HUES48 (cell line): ENCODE results near the gene PSMD6.

Experiments used
- H3K27ac ChIP-seq: one replicate; pipeline ENCODE4 v1.7.0; 2013; ENCODE audit warnings: low read depth, low read length, inconsistent platforms
- H3K27me3 ChIP-seq: 2 replicates; pipeline ENCODE4 v1.6.1; 2013; ENCODE audit warnings: mild to moderate bottlenecking, low read length; ENCODE audit not compliant: control insufficient read depth, insufficient read depth
- H3K36me3 ChIP-seq: 2 replicates; pipeline ENCODE4 v1.6.1; 2013; ENCODE audit warnings: low read length; ENCODE audit not compliant: control insufficient read depth, insufficient read depth
- H3K4me1 ChIP-seq: 2 replicates; pipeline ENCODE4 v1.6.1; 2013; ENCODE audit warnings: mild to moderate bottlenecking, low read length; ENCODE audit not compliant: control insufficient read depth, insufficient read depth
- H3K4me3 ChIP-seq: 2 replicates; pipeline ENCODE4 v1.5.1; 2013; ENCODE audit warnings: mild to moderate bottlenecking, low read depth, low read length
- H3K9ac ChIP-seq: 2 replicates; pipeline ENCODE4 v1.6.1; 2013; ENCODE audit warnings: mild to moderate bottlenecking, low read depth, low read length, moderate library complexity
- H3K9me3 ChIP-seq: 2 replicates; pipeline ENCODE4 v1.6.1; 2013; ENCODE audit warnings: low read length; ENCODE audit not compliant: control insufficient read depth, insufficient read depth

The PSMD6 gene

DNA sequence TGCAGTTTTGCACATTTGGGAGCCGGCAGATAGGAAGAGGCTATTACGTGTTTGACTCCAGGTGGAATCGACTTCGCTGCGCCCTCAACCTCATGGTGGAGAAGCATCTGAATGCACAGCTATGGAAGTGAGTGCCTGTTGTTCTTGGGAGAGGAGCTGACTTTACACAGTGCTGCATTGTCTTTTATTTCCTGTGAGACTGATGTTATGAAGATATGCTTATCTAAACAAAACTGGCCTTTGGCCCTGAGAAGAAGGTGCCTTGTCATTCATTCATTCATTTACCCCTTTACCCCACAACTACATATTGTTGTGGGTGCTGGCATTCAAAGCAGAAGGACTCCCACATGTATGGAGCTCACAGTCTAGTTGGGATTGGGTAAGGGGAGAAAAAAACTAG, 32.6 kb downstream of the PSMD6 start:
- H3K9me3 ChIP-seq = no peaks in the 10 kb centered on the region
- H3K27ac ChIP-seq = no peak overlapping the region
- H3K4me1 ChIP-seq = peaks cover 3% of the 10 kb centered on the region; the same call in 1 of the 2 replicates
- no peak overlapping the region for H3K9ac ChIP-seq
- H3K4me3 ChIP-seq = no peak overlapping the region
- H3K36me3 ChIP-seq = peaks cover 59% of the 10 kb centered on the region
- no peaks in the 10 kb centered on the region for H3K27me3 ChIP-seq

DNA sequence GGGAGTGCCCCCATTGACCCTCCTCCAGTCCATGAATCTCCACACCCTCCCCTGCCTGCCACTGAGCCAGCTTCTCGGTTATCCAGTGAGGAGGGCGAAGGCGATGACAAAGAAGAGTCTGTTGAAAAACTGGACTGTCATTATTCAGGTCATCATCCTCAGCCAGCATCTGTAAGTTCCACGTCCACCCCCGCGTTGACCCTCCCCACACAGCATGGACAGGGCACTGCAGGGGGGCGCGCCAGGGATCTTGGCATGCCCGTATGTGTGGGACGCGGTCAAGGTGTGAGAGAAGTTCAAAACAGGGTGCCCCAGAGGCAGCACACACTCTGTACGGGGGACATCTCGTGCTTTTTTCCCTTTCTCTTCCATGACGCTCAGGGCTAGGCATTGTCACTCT, 33.1 kb downstream of the PSMD6 start:
- Histone ChIP-seq H3K9ac (no peak overlapping the region), H3K4me1 (peaks cover 3% of the 10 kb centered on the region; the same call in 1 of the 2 replicates), H3K9me3 (no peaks in the 10 kb centered on the region), H3K27ac (no peak overlapping the region), H3K27me3 (no peaks in the 10 kb centered on the region), H3K4me3 (no peak overlapping the region), H3K36me3 (peaks cover 53% of the 10 kb centered on the region)

DNA sequence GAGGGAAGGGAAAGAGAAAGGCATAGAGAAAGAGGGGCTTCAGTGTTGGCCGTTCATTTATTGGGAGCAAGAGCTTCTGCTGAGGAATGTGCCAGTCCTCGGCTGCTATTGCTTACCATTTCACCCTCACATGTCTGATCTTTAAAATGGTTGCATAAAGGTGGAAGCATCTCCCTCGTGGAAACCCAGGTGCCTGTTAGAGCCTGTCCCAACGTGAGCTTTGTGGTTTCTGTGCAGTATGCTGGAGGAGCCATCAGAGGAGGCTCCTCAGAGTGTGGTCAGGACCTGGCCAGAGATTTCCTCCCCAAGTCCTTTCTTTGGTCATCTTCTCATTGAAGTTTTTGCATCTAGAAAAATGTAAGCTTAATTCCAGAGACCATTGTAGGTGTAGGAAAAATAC, 34.4 kb downstream of the PSMD6 start:
- Histone ChIP-seq H3K36me3 (peaks cover 45% of the 10 kb centered on the region), H3K9me3 (no peaks in the 10 kb centered on the region), H3K9ac (no peak overlapping the region), H3K27me3 (no peaks in the 10 kb centered on the region), H3K4me1 (peaks cover 3% of the 10 kb centered on the region; the same call in 1 of the 2 replicates), H3K4me3 (no peak overlapping the region), H3K27ac (no peak overlapping the region)

DNA sequence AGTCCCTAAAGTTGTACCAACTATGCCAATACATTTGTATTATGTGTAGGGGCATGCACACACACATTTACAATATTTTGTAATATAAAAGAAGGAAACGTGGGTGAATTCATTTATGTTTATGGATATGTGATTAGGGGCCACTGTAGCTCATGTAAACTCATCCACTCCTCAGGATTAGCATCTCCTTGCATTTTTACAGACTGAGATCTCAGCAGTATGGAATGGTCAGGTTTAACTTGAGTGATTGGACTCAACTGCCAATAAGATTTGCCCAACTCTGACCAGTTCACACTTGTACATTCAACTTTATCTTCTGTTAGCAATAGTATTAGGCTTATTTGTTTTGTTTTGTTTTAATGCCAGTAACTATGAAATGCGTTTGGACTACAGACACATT, 36.5 kb downstream of the PSMD6 start:
- no peaks in the 10 kb centered on the region for H3K9me3 ChIP-seq
- H3K4me1 ChIP-seq = no peaks in the 10 kb centered on the region
- H3K36me3 ChIP-seq = peaks cover 46% of the 10 kb centered on the region
- no peak overlapping the region for H3K9ac ChIP-seq
- H3K4me3 ChIP-seq = no peak overlapping the region
- no peaks in the 10 kb centered on the region for H3K27me3 ChIP-seq
- H3K27ac ChIP-seq = no peak overlapping the region

DNA sequence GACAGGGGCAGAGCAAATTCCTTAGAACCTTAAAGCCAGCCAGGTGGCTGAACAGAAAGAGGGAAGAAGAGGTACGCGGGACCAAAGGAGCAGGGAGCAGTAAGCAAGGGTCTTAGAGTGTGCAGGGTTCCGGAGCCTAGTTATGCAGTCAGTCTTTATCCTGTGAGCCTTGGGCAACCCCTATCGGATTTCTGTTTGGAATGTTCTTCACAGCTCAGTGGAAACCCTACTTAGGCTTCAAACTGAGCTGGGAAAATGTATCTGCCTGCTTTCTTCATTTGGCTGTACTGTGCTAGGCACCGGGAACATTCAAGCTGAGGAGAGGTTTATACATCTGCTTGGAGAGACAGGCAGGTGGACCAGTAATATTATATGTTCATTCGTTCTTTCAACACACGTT, 37.1 kb downstream of the PSMD6 start:
- H3K9ac ChIP-seq = no peak overlapping the region
- H3K9me3 ChIP-seq = no peaks in the 10 kb centered on the region
- H3K27ac ChIP-seq = no peak overlapping the region
- H3K4me1 ChIP-seq = no peaks in the 10 kb centered on the region
- H3K36me3 ChIP-seq = peaks cover 50% of the 10 kb centered on the region
- H3K4me3 ChIP-seq = no peak overlapping the region
- H3K27me3 ChIP-seq = no peaks in the 10 kb centered on the region

DNA sequence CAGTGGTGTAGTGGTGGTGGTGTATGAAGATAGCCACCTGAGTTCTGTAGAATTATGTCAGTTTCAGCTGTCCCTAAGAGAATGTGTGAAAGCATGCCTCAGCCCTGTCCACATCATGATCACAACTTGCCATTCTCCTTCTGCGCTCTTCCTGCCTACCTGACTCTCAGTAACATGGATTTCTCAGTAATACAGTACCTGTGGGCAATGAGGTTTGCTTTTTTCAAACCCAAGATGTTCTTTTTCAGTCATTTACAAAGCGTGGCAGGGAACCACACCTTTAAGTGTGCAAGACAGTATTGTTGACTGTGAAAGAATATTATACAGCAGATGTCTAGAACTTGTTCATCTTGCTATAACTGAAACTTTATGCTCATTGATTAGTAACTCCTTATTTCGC, 38.9 kb downstream of the PSMD6 start:
- Histone ChIP-seq H3K9me3 (no peaks in the 10 kb centered on the region), H3K27me3 (no peaks in the 10 kb centered on the region), H3K36me3 (peaks cover 45% of the 10 kb centered on the region), H3K27ac (no peak overlapping the region), H3K4me3 (no peak overlapping the region), H3K9ac (no peak overlapping the region), H3K4me1 (no peaks in the 10 kb centered on the region)

DNA sequence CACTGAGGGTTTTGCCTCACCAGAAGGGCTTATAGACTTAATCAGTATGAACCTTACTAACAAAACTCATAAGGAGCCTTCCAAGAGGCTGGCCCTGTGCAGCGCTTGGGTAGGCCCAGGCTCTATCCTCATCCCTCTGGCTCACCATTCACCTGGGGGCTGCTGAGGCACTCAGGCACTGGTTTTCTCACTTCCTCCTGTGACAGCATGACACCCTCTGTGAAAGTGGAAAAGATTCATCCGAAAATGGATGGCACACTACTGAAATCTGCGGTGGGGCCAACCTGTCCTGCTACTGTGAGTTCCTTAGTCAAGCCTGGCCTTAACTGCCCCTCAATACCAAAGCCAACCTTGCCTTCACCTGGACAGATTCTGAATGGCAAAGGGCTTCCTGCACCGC, 41.3 kb downstream of the PSMD6 start:
- H3K36me3 ChIP-seq = peaks cover 29% of the 10 kb centered on the region
- H3K4me3 ChIP-seq = no peak overlapping the region
- H3K27ac ChIP-seq = no peak overlapping the region
- no peaks in the 10 kb centered on the region for H3K9me3 ChIP-seq
- no peaks in the 10 kb centered on the region for H3K27me3 ChIP-seq
- H3K9ac ChIP-seq = no peak overlapping the region
- H3K4me1 ChIP-seq = no peaks in the 10 kb centered on the region

DNA sequence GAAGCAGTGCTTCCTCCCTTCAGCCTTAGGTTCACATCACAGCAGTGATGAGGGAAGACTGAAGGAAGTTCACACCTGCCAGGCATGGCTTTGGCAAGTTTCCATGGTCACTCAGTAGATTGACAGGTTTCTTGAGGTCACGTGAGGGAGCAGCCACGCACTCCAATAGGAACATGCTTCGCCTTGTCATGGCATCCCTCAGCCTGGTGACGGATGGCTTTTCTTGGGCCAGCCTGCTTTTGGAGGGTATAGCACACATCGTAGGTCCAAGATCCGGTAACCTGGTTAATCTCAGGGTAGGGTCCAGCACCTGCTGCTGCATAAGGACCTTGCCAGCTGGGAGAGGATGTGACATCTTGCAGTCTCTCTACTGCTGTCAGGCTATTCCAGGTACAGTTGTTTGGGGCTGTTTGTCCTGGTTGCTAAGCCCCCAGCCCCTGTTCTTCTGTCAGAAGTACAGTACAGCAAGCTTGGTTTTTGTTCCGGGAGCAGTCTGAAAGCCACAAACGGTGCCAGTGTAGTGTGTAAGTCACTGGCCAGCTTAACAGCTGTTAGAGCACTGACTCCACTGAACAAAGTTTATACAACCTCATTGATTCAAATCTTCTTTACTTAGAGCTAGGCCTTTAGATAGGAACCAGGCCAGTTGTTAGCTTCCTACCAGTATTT, 42.3 kb downstream of the PSMD6 start:
- Histone ChIP-seq H3K4me3 (no peak overlapping the region), H3K27ac (no peak overlapping the region), H3K4me1 (no peaks in the 10 kb centered on the region), H3K27me3 (no peaks in the 10 kb centered on the region), H3K9me3 (no peaks in the 10 kb centered on the region), H3K9ac (no peak overlapping the region), H3K36me3 (peaks cover 29% of the 10 kb centered on the region)

DNA sequence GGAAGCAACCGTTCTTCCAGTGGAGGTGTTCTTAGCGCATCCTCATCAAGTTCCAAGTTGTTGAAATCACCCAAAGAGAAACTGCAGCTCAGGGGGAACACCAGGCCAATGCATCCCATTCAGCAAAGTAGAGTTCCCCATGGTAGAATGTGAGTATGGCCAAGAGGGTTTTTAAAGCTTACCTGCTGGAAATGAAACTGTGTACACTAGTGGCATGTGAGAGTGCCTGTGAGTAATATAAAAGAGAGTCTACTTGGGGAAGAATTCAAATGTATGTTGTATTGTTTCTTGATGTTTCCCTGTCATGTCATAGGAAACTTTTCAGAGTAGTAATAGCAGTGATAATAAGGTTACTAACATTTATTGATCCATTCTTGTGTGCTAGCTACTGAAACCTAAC, 43.3 kb downstream of the PSMD6 start:
- Histone ChIP-seq H3K4me3 (no peak overlapping the region), H3K4me1 (no peaks in the 10 kb centered on the region), H3K36me3 (peaks cover 29% of the 10 kb centered on the region), H3K9me3 (no peaks in the 10 kb centered on the region), H3K27me3 (no peaks in the 10 kb centered on the region), H3K27ac (no peak overlapping the region), H3K9ac (no peak overlapping the region)

DNA sequence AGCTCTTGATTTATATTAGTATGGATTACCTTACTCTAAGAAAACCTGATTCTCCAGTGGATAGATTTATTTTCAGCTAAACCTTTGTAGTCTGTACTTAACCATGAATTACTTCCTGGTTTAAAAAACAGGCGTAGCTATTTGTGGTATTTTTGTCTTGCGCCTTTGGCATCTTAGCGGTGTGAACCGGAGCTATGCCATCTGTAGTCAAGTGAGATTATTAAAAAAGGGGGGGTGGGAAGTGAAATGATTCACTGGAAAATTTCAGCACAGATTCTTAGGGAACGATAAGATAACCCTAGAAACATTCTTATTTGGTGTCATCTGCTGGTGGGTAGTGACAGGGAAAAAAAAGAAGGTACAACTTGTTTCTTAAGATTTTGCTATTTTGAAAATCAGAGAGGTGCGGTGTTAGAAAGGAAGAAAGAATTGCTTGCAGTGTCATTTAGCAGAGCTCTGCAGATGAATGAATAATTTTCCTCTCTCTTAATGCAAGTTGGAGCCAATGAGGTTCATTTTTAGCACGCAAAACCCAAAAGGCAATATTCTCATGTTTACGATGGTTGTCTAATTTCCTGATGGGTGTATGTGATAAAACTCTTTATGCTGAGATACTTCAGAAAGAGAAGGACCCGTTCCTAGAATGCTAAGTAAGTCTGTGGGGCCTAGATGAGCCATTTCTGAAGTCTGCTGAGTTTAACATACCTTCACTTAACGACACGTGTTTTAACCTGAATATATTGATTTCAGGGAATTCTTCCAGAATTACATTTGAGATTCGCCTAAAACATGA, 44.0 kb downstream of the PSMD6 start:
- no peaks in the 10 kb centered on the region for H3K4me1 ChIP-seq
- H3K27me3 ChIP-seq = no peaks in the 10 kb centered on the region
- no peak overlapping the region for H3K27ac ChIP-seq
- no peak overlapping the region for H3K9ac ChIP-seq
- no peaks in the 10 kb centered on the region for H3K9me3 ChIP-seq
- peaks cover 29% of the 10 kb centered on the region for H3K36me3 ChIP-seq
- no peak overlapping the region for H3K4me3 ChIP-seq

DNA sequence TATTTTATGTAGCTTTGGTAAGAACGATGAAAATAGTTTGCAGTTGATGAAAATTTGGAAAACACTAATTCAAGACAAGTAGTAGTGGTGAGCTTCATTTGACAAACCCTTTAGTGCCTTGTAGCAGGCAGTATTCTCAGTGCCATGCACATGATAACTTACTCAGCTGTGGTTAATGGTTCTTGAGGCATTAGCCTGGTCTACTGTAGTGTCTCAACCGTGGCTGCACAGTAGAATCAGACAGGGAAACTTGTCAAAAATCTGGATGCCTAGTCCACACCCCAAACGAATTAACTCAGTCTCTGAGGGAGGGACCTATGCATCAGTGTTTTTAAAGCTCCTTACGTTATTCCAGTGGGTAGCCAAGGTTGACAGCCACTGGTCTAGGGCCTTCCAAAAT, 45.4 kb downstream of the PSMD6 start:
- no peak overlapping the region for H3K27ac ChIP-seq
- peaks cover 6% of the 10 kb centered on the region for H3K4me1 ChIP-seq
- H3K9ac ChIP-seq = no peak overlapping the region
- H3K36me3 ChIP-seq = peaks cover 26% of the 10 kb centered on the region
- no peak overlapping the region for H3K4me3 ChIP-seq
- H3K27me3 ChIP-seq = no peaks in the 10 kb centered on the region
- no peaks in the 10 kb centered on the region for H3K9me3 ChIP-seq
